Lung (tissue), 12 donors: ENCODE results near the gene SBF2. TPM values are rescaled to one million over a fixed set of nuclear protein-coding genes. Genes with fewer than 3 reads are reported as not detected.

Experiments used
- ATAC-seq: fragments of 200-7000 bp; cut with Tn5 transposase; one replicate; pipeline ENCODE4 v1.9.1; 2020; ENCODE audit warnings: moderate number of reproducible peaks; ENCODE audit not compliant: insufficient read depth, low FRiP score
- DNase-seq, 3 donors: peaks; one replicate each; pipeline ENCODE4 v3.0.0-alpha.2; 2013 to 2017
- H3K27ac ChIP-seq, 2 donors: one replicate each; pipeline ENCODE4 v1.5.1; 2013; ENCODE audit warnings: mild to moderate bottlenecking in 2 of 2, moderate library complexity in 2 of 2, control low read depth in 1 of 2, inconsistent platforms in 1 of 2, low read depth in 1 of 2, low read length in 1 of 2
- H3K27me3 ChIP-seq, 3 donors: one replicate each; pipeline ENCODE4 v1.5.1; 2013; ENCODE audit warnings: low read length in 2 of 3; ENCODE audit not compliant: control insufficient read depth in 3 of 3, insufficient read depth in 3 of 3
- H3K36me3 ChIP-seq, 4 donors: one replicate each; pipeline ENCODE4 v1.5.1; 2013; ENCODE audit warnings: low read length in 4 of 4, mild to moderate bottlenecking in 1 of 4, moderate library complexity in 1 of 4; ENCODE audit not compliant: control insufficient read depth in 4 of 4, insufficient read depth in 4 of 4
- H3K4me1 ChIP-seq, 5 donors: one replicate each; pipeline ENCODE4 v1.5.1; 2013; ENCODE audit warnings: low read length in 5 of 5, mild to moderate bottlenecking in 2 of 5, moderate library complexity in 1 of 5; ENCODE audit not compliant: control insufficient read depth in 5 of 5, insufficient read depth in 5 of 5
- H3K4me3 ChIP-seq: one replicate; pipeline ENCODE4 v1.5.1; 2013; ENCODE audit warnings: mild to moderate bottlenecking, control low read depth, moderate library complexity
- H3K9ac ChIP-seq, 2 donors: one replicate each; pipeline ENCODE4 v1.5.1; 2013; ENCODE audit warnings: low read length in 2 of 2, control low read depth in 1 of 2; ENCODE audit not compliant: insufficient read depth in 1 of 2
- H3K9me3 ChIP-seq, 4 donors: one replicate each; pipeline ENCODE4 v1.5.1; 2013; ENCODE audit warnings: low read length in 3 of 4, mild to moderate bottlenecking in 1 of 4, moderate library complexity in 1 of 4; ENCODE audit not compliant: control insufficient read depth in 4 of 4, insufficient read depth in 3 of 4
- CTCF ChIP-seq: IDR thresholded peaks from 2 replicates; pipeline ENCODE4 v1.5.1; 2012; ENCODE audit warnings: mild to moderate bottlenecking; ENCODE audit errors: control extremely low read depth, extremely low read depth
- WGBS, 2 donors: extraction: QIAGEN DNeasy Blood & Tissue Kit; methylation state at CpG; one replicate each; pipeline ENCODE4 v1.1.7; 2013; 5-methylcytosine and 5-hydroxymethylcytosine counted together
- polyA plus RNA-seq, 2 donors: library from polyadenylated mRNA; stranded (reverse); fragments of 200-250 nt; gene quantifications; one replicate each; pipeline ENCODE4 v1.2.1, GENCODE V29; 2013
- total RNA-seq, 2 donors: library from RNA; depleted of rRNA in 1 of 2; stranded (reverse); fragments of >200 nt in 1 of 2; gene quantifications; one replicate each; pipeline ENCODE4 v1.2.1, GENCODE V29; 2014 to 2021
- donor health status: control.
- donor health status: control.
- donor health status: Bipolar disorder and iron deficiency.
- donor health status: healthy.
- donor health status: DM: yes; HTN: yes; CAD: no.

Gene SBF2
- total and polyA plus RNA-seq, 4 donors: 4.4 to 104 (median 24.9) TPM

GRCh38 chr11:10294290-10294953 lies 403 bp upstream of the SBF2 start:
- H3K27me3 ChIP-seq: peaks cover 0 to 12% (median 0%) of the 10 kb centered on the region in 3 donors
- peaks cover 0 to 21% (median 10%) of the 10 kb centered on the region in 5 donors for H3K4me1 ChIP-seq
- DNase-seq (peak; percentile 90 to 97 (median 96)), ATAC-seq (peak; percentile 4)
- TF ChIP-seq CTCF: no peak
- H3K36me3 ChIP-seq: peaks cover 0 to 5% (median under 1%) of the 10 kb centered on the region in 4 donors
- peak overlapping the region; percentile 79 for H3K4me3 ChIP-seq
- H3K27ac ChIP-seq: peak overlapping the region; percentile 95 to 100
- WGBS, 2 donors: 1% methylated on average over 43 to 45 of the region's 45 CpGs
- H3K9me3 ChIP-seq: no peaks in the 10 kb centered on the region
- H3K9ac ChIP-seq: peak overlapping the region in 1 of 2 donors; percentile 82

- no peak overlapping the region for H3K9ac ChIP-seq
- H3K4me3 ChIP-seq: no peak overlapping the region
- peaks cover 0 to 12% (median 0%) of the 10 kb centered on the region in 3 donors for H3K27me3 ChIP-seq
- H3K4me1 ChIP-seq: peaks cover 0 to 21% (median 10%) of the 10 kb centered on the region in 5 donors
- WGBS, 2 donors: 68 to 72% methylated on average over 17 of the region's 17 CpGs
- DNase-seq (peak; percentile 23 to 71 (median 56)), ATAC-seq (no peak)
- no peak for TF ChIP-seq CTCF
- peaks cover 0 to 5% (median 3%) of the 10 kb centered on the region in 4 donors for H3K36me3 ChIP-seq
- H3K27ac ChIP-seq: peak overlapping the region in 1 of 2 donors; percentile 11
- H3K9me3 ChIP-seq: no peaks in the 10 kb centered on the region
Observed at GRCh38 chr11:10291801-10292638, 2.0 kb downstream of the SBF2 start.

- H3K4me3 ChIP-seq: no peak overlapping the region
- DNase-seq (no peak), ATAC-seq (no peak)
- WGBS, 2 donors: 84 to 93% methylated on average over 10 of the region's 10 CpGs
- H3K9ac ChIP-seq: no peak overlapping the region
- H3K4me1 ChIP-seq: peaks cover 0 to 18% (median 9%) of the 10 kb centered on the region in 5 donors
- peaks cover 0 to under 1% (median 0%) of the 10 kb centered on the region in 3 donors for H3K27me3 ChIP-seq
- peaks cover 0 to 5% (median 3%) of the 10 kb centered on the region in 4 donors for H3K36me3 ChIP-seq
- H3K27ac ChIP-seq: peak overlapping the region in 1 of 2 donors; percentile 10
- H3K9me3 ChIP-seq: no peaks in the 10 kb centered on the region
- no peak for TF ChIP-seq CTCF
Observed at GRCh38 chr11:10289765-10290380, 4.1 kb downstream of the SBF2 start.
